HG03135 (cell line): ENCODE results near the gene MATCAP1.

Source experiments
- ATAC-seq: cut with Tn5 transposase; IDR thresholded peaks from one replicate; pipeline ENCODE4 v1.9.1; 2021; ENCODE audit warnings: mild to moderate bottlenecking, moderate library complexity; ENCODE audit not compliant: unreplicated experiment

MATCAP1 gene

DNA sequence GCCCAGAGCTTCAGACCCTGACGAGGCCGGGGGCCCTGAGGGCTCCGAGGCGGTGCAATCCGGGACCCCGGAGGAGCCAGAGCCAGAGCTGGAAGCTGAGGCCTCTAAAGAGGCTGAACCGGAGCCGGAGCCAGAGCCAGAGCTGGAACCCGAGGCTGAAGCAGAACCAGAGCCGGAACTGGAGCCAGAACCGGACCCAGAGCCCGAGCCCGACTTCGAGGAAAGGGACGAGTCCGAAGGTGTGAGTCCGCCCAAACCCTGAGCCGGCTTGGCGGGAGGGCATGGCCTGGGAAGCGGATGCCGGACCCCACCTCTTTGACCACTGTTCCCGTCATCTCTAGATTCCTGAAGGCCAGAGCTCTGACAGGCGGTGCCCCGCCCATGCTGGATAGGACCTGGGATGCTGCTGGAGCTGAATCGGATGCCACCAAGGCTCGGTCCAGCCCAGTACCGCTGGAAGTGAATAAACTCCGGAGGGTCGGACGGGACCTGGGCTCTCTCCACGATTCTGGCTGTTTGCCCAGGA is 9.0 kb downstream of the MATCAP1 start:
- no peak for ATAC-seq

DNA sequence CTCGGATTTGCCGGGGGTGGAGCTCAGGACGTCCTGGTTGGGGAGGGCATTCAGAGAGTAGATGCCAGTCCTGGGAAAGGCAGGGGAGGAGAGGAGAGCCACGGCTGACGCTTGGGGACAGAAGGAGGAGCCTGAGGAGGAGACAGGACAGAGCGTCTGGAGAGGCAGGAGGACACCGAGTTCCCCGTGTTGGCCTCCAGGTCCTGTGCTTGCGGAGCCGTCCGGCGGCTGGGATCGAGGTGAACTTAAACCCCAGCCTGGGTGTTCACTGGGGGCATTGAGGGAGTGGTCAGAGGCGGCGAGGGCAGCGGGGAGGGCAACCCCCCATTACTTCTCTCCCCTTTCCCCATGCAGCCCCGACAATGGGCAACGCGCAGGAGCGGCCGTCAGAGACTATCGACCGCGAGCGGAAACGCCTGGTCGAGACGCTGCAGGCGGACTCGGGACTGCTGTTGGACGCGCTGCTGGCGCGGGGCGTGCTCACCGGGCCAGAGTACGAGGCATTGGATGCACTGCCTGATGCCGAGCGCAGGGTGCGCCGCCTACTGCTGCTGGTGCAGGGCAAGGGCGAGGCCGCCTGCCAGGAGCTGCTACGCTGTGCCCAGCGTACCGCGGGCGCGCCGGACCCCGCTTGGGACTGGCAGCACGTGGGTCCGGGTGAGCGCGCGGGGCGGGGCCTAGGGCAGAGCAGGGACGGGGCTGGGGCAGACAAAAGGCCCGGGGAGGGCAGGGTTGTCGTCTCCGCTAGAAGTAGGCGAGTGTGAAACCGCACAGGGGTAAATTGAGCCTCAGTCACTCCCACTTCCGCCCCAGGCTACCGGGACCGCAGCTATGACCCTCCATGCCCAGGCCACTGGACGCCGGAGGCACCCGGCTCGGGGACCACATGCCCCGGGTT is 9.7 kb downstream of the MATCAP1 start:
- ATAC-seq: no peak

DNA sequence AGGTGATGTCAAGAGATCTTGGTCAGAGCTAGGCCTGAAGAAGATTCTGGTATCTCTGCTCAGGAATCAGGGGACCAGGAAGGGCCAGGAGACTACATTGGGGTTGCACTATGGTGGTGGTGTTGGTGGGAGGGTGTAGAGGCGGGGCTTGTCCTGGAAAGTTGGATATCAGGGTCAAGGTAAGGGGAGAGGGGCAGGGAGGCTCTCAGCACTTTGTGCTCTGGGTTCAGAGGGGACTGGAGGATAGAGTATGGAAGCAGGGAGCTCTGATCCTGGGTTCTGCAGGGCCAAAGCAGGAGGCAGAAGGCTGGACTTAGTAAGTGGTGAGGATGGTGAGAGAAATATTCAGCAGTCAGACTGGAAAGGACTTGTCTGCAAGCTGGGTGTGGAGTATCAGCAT is 10.4 kb downstream of the MATCAP1 start:
- ATAC-seq: no peak

DNA sequence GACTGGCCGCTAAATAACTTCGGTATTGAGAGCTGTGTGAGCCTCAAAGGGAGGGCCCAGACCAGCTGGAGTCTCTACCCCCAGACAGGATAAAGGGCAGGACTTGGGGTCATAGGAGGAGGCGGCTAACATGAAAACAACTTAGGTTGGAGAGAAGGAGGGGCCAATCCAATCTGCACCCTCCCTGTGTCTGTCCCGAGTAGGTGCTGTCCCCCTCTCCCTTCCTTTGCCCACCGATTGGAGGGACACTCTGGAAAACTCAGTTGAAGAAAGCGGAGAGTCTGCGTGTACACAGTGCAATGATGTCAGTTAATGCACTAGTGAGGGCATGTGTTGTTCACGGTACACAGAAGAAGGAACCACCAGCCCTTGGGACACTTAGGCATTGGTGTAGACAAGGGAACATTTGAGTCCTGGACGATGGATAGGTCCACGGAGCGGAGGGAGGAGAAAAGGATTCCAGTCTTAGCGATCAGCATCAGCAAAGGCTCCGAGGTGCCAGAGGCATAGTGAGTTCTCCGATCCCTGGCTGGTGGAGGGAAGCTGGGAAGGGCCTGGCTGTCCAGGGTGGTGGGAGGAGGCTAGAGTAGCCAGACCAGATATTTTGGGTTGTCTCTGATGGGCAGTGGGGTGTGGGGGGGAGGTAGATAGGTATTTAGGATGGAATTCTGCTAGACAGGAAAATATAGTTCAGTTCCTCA is 12.7 kb downstream of the MATCAP1 start:
- ATAC-seq: peak; percentile 20

GRCh38 chr16:67170168-67170948 is 13.4 kb downstream of the MATCAP1 start, which contains the start of gene NOL3:
Gene NOL3, plus strand, starts transcription at chr16:67170538.
- ATAC-seq: peak; percentile 39

DNA sequence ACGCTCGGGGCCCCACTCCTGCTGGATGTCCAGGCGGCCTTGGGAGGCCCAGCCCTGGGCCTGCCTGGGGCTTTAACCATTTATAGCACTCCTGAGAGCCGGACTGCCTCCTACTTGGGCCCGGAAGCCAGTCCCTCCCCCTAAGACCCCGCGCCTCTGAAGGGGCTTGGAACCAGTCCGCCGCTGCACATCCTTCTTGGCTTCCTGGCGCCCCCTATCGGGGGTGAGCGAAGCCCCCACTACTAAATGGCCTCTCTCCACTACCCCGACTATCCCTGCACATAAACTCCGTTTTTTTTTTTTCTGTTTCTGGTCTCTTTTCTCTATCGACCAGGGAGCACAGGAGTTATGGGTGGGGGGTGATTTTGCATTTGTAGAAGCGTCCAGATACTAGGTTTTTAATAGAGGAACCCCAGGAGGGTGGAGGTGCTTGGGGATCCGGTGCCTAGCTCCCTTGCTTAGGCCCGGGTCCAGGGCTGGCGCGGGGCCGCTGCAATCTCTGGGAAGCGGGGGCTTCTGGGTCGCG is 14.1 kb downstream of the MATCAP1 start:
- ATAC-seq: no peak

DNA sequence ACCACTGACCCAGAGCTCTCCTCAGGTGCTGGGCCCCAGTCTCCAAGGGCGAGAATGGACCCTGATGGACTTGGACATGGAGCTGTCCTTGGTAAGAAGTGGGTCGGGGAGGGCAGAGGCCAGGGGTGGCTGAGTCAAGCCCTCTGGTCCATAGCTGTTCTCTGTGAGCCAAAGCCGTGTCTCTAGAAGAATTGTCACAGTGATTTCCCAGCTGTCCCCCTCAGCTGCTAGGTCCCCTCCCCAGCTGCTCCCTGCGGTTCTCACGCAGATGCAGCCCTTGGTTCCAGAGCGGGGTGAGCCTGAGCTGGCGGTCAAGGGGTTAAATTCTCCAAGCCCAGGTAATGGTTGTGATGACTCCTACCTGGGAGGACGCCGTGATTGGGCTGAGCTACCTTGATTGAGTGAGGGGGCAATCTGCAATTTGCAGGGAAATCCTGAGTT is 14.7 kb downstream of the MATCAP1 start:
- no peak for ATAC-seq

GRCh38 chr16:67167588-67167987 is 16.2 kb downstream of the MATCAP1 start:
- ATAC-seq: no peak

DNA sequence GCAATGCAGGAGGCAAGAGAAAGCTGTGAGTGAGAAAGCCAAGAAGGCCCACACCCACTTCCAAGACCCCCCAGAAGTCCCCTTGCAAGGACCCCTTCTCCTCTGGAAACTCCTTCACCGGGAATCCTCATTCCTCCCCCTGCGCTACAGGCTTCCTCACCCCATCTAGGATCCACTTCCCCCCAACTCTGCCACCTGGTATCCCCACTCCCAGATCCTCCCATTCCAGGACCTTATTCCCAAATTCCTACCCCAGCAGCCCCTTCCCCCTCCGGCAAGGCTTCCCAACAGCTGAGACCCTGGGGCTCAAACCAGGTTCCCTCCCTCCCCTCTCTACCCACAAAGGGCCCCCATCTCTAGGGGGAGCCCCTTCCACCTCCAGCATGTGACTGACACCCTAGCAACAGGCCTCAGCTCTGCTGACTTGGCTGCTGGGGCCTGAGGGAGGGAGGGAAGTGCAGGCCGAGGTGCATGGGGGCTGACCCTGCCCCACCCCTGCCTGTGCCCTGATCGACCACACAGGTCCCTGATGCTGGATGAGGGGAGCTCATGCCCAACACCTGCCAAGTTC is 17.1 kb downstream of the MATCAP1 start:
- no peak for ATAC-seq

GRCh38 chr16:67166110-67166547 is 17.6 kb downstream of the MATCAP1 start:
- no peak for ATAC-seq

- ATAC-seq: no peak
These were observed 18.4 kb downstream of the MATCAP1 start for GRCh38 chr16:67165121-67166078.

DNA sequence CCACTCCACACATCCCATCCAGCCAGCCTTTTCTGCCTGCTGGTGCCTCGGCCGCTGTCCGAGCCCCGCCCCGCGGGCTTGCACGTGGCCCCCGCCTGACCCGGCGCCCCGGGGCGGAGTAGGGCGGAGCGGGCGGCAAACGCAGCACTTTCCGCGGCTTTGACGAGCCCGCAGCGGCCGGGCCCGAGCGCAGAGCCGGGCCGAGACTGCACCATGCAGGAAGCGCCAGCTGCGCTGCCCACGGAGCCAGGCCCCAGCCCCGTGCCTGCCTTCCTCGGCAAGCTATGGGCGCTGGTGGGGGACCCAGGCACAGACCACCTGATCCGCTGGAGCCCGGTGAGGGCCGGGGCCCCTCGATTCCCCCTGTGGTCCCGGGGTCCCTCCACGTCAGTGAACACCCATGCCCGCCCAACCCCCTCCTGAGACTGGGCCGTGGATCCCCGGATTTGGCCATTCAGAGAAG is 19.1 kb downstream of the MATCAP1 start, which contains the start of gene HSF4:
Gene HSF4 (plus strand): TSS at position 147 of the 463 bp plus-strand sequence. CDS start 67 bp downstream, at position 214.
- ATAC-seq: no peak

- no peak for ATAC-seq
These were observed 19.7 kb downstream of the MATCAP1 start for GRCh38 chr16:67163999-67164558.

DNA sequence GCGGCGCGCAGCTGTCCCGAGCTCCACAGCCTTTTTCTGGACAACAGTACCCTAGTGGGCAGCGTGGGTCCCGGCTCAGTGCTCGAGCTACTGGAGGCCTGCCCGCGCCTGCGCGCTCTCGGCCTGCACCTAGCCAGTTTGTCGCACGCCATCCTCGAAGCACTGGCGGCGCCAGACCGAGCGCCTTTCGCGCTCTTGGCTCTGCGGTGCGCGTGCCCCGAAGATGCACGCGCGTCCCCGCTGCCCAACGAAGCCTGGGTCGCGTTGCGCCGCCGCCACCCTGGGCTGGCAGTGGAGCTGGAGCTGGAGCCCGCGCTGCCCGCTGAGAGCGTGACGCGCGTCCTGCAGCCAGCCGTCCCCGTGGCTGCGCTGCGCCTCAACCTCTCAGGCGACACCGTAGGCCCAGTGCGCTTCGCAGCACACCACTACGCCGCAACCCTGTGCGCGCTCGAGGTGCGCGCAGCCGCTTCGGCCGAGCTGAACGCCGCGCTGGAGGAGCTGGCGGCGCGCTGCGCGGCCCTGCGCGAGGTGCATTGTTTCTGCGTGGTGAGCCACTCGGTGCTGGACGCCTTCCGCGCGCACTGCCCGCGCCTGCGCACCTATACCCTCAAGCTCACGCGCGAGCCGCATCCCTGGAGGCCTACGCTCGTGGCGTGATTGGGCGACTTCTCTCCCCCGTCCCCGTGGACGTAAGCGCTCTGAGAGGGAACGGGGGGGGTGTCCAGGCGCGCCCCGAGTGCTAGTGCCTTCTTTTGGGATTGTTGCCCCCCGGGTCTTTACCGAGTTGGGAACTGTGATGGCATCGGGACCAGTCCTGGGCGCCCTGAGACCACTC is 20.4 kb downstream of the MATCAP1 start:
- ATAC-seq: no peak

- ATAC-seq: no peak
These were observed 21.1 kb downstream of the MATCAP1 start for GRCh38 chr16:67162506-67163163.

DNA sequence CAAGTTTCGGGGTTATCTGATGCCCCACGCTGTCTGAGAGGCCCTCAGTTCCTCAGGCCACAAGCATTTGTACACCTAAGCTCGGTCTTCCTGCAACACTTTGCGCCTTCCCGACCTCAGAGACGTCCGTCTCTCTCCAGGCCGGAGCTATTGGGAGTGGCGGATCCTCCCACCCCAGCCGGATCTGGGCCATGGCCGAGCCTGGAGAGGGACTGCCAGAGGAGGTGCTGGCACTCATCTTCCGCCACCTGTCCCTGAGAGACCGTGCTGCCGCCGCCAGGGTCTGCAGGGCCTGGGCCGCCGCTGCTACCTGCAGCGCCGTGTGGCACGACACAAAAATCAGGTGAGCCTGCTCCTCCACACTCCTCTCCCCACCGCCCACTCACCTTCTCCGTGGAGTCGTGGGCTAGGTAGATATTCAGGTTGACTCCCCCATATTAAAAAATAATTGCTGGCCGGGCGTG is 22.1 kb downstream of the MATCAP1 start:
- ATAC-seq: no peak
